Stimulated activated CD4-positive, alpha-beta T cell treated with anti-CD3 and anti-CD28 coated beads, Interleukin-2, amount 100 ng/mL, for 24 hours (primary cell): ENCODE results near the gene NUP214.
A peak's percentile ranks its signal among the peaks of the same experiment; 100 is the strongest.
"Not testable (repeated sequence)": the region's sequence is repeated elsewhere in the genome, so short reads cannot be mapped to it uniquely, and the experiment has no call there.

Experiments
- DNase-seq, 2 donors: peaks; one replicate each; pipeline ENCODE4 v3.0.0-alpha.2; 2020

NUP214 gene

GRCh38 chr9:131262327-131263032, 137.1 kb downstream of the NUP214 start:
- DNase-seq: no peak

DNA sequence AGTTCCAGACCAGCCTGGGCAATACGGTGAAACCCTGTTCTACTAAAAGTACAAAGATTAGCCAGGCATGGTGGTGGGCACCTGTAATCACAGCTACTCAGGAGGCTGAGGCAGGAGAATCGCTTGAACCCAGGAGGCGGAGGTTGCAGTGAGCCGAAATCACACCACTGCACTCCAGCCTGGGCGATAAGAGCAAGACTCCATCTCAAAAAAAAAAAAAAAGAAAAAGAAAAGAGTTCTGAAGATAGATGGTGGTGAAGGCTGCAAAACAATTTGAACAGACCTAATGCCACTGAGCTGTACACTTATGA, 137.6 kb downstream of the NUP214 start:
- not testable (repeated sequence) for DNase-seq

GRCh38 chr9:131263701-131264100, 138.3 kb downstream of the NUP214 start:
- DNase-seq: no peak

GRCh38 chr9:131264231-131264630, 138.8 kb downstream of the NUP214 start:
- peak; percentile 46 to 50 for DNase-seq

- DNase-seq: peak; percentile 60 to 65
Measured at GRCh38 chr9:131266266-131267229, 141.2 kb downstream of the NUP214 start.

- peak; percentile 58 to 63 for DNase-seq
Measured at GRCh38 chr9:131270171-131271015, 145.0 kb downstream of the NUP214 start.

- not testable (repeated sequence) for DNase-seq
Measured at GRCh38 chr9:131271016-131271273, 145.6 kb downstream of the NUP214 start.

DNA sequence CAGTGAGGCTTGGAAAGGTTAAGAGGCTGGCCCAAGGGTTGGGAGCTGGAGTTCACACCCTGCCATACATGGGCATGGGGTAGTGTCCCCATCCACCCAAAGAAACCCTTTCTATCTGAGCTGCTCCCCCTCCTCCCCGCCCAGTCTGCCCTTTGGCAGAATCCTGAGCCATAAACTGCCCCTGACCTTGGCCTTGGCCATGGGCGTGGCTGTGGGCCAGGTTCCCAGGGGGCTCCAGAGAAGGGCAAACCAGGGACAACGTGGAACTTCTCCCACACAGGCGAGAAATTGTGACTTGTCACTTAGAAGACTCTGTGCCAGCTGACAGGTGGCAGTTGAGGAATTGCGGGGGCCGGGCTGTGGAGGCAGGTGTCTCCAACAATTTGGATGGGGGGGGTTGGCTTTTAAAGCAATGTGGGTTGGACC, 146.1 kb downstream of the NUP214 start:
- DNase-seq: peak in 1 of 2 donors; percentile 32

GRCh38 chr9:131272212-131272611, 146.8 kb downstream of the NUP214 start:
- no peak for DNase-seq

DNA sequence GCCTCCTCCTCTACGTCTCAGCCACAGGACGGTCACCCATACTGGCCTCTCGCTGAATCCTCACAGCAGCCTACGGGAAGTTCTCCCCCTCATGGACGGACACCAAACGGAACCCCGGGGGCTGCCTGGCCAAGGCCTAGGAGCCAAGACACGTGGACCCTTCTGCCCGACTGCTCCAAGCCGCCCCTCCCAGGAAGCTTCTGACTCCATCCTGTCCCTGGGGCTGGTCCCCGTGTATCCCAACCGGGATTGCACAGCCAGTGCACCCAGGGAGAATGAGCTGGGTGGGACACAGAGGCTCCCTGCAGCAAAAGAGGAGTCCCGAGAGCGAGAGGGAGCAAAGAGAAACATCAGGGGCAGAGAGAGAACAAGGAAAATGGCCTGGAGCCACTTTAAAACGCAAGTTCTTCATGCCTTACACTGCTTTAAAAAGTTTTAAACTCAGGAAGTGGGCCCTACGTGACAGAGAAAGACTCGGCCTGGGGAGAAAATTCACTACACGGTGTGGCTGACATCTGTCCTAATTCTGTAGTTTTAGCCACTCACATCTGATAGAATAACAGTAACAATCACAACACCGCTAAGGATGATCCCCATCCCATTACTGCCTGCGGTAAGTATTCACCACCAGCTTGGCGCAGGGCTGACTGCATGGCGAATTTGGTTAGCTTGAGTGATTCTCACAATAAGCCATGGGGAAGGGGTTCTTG, 147.9 kb downstream of the NUP214 start:
- DNase-seq: peak; percentile 45 to 50

DNA sequence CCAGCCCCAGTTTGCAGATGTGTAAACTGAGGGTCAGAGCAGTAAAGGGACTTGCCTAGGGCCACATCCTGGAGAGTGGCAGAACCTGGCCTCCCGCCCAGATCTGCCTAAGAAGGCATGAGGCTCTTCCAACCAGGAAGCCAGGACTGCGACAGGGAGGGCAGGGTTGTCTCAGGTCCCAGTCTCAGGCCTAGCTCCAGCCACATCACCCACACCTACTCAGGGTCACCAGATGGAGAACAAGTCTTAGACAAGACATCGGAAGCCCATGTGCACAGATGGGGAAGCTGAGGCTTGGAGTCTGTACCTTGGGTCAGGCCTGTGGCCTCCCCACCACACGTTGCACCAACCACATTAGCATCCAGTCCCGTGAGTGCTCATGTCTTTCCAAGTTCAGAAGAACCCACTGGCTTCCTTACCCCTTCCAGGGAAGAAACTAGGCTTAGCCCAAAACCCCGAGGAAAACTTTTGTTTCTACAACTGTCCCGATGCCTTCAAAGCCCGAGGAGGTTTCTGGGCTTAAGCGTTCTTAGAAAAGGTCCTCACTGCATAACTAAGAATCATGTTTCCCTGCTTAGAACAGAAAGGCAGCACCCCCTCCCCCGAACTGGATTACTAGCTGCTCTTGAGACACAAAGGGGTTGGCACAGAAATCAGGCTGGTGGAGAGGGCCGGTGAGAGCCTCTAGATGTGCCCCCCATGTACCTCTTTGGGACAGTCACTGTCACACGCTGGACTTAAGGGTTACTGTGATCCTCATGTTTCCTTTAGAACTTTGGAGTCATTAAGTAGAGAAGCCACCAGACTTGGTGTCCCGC, 148.7 kb downstream of the NUP214 start:
- peak; percentile 34 to 41 for DNase-seq

- peak; percentile 41 to 56 for DNase-seq
Measured at GRCh38 chr9:131274674-131275331, 149.4 kb downstream of the NUP214 start.

GRCh38 chr9:131275332-131276093, 150.1 kb downstream of the NUP214 start:
- peak; percentile 30 to 56 for DNase-seq

- DNase-seq: peak; percentile 62 to 67
Measured at GRCh38 chr9:131276094-131276888, 150.9 kb downstream of the NUP214 start, which contains the start of gene FAM78A. TSS of gene FAM78A (minus strand) at chr9:131276510. CDS start at chr9:131276179, 331 bp downstream.

DNA sequence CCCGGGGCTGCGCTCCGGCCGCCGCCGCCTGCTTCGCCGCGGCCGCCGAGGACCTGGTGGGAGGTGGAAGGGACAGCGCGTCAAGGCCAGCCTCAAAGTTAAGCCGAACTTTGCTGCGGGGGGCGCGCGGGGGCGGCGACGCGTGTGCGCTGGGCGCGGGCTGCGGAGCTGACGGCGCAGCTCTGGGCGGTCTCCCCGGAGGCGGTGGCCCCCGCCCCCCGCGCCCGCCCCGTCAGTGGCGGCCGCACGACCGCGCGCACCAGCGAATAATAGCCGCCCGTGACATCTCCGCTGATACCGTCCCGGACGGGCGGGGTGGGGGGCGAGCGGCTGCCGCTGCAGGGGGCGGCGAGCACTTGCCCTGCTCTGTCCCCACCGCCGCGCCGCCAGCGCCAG, 151.5 kb downstream of the NUP214 start:
- peak; percentile 50 to 58 for DNase-seq

DNA sequence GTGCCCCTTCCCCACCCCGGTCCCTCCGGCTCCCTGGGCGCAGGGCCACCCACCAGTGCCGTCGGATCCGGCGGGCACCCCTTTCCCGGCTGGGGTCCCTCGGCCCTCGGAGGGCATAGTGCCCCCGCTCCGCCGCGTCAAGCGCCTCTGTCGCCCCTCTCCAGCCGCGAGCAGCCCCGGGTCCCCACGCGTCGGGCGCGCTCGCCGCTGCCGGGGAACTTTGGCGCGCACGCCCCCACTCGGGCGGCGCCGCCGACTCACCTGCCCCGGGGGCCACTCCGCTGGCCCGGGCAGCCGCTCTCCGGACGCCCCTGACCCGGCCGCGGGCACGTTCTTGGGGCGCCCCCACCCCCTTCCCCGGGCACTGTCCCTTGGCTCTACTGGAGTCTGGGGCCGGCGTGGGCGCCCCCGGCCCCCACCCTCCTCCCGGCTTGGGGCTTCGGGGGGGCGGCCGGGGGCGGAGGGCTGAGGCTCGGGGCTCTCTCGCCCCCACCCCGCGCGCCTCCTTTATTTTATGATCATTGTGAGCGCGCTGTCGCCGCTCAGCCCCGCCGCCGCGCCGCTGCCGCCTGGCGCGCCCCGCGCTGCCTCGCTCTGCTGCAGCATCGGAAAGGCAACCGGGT, 152.0 kb downstream of the NUP214 start:
- peak; percentile 26 to 46 for DNase-seq

DNA sequence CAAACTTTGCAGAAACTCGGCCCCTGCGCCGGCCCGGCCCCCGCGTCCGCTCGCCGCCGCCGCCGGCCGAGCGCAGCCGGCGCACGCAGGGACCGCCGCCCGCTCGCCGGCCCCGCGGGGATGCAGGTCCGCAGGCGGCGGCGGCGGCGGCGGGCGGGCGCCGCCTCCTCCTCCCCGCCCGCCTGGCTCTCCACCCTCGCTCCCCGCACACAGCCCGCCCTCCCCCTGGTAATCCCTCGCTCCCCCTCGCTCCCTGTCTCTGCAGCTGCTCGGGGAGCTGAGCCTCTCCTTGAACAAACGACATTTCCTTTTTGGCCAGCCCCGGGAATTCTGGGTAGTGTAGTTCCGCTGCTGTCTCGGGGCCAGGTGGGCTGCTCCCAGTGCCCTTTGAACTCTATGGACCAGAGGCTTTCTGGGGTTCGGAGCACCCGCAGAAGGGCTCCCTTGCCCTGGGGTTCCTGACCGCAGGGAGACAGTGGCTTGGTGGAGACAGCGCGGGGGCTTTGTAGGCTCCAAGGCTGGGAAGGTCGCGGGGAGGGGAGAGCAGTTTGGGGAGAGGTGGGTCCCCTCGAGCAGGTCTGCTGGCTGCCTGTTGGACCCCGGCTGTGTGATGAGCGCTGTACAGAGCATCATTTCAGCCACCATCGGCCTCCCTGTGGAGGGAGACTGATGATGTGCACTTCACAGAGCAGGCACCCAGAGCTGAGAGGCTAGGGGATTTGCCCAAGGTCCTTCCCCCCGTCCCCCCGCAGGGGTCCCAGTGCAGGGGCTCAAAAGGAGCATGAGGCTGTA, 152.7 kb downstream of the NUP214 start:
- peak; percentile 74 to 75 for DNase-seq

- DNase-seq: no peak
Measured at GRCh38 chr9:131278702-131279111, 153.3 kb downstream of the NUP214 start.
